ENCODE data around the gene NDUFB10. TPM values are rescaled to one million over a fixed set of nuclear protein-coding genes. Genes with fewer than 3 reads are reported as not detected.
A peak's percentile ranks its signal among the peaks of the same experiment; 100 is the strongest.
"Not testable (repeated sequence)": the region's sequence is repeated elsewhere in the genome, so short reads cannot be mapped to it uniquely, and the experiment has no call there.

The NDUFB10 gene
- total and polyA plus RNA-seq, 7 experiments from 2014 or later, result 40.0 to 180 (median 72.9) TPM

- Mint-ChIP-seq H3K27ac (no peak overlapping the region), H3K4me1 (peaks cover 2 to 8% (median 4%) of the 10 kb centered on the region in 7 donors), H3K4me3 (no peak overlapping the region), H3K9me3 (no peaks in the 10 kb centered on the region), H3K27me3 (no peaks in the 10 kb centered on the region), H3K36me3 (no peaks in the 10 kb centered on the region)
- Histone ChIP-seq H3K27me3 (ENCODE audit: control insufficient read depth in 2 of 2, insufficient read depth in 2 of 2, low read length in 2 of 2) (no peaks in the 10 kb centered on the region), H3K9me3 (ENCODE audit: control insufficient read depth in 2 of 3, low read length in 3 of 3) (no peaks in the 10 kb centered on the region), H3K4me3 (ENCODE audit: low read length) (no peak overlapping the region), H3K27ac (ENCODE audit: low read depth, low read length) (no peak overlapping the region), H3K36me3 (ENCODE audit: control insufficient read depth in 2 of 3, insufficient read depth in 3 of 3, low read length in 3 of 3) (no peaks in the 10 kb centered on the region), H3K4me1 (ENCODE audit: control insufficient read depth in 2 of 2, insufficient read depth in 2 of 2, low read length in 2 of 2) (no peaks in the 10 kb centered on the region)
- intact Hi-C loops (cut with micrococcal nuclease), result no loop called here
- CTCF ChIA-PET, result no interaction called here
- ATAC-seq (no peak), DNase-seq (no peak)
- POLR2A ChIA-PET, result interaction anchor here (0.6 kb wide), 1 partner anchor 366 kb away, joined by 3 read pairs; no protein-coding TSS in a partner anchor
These were observed 27.0 kb upstream of the NDUFB10 start for GRCh38 chr16:1932050-1933028.

DNA sequence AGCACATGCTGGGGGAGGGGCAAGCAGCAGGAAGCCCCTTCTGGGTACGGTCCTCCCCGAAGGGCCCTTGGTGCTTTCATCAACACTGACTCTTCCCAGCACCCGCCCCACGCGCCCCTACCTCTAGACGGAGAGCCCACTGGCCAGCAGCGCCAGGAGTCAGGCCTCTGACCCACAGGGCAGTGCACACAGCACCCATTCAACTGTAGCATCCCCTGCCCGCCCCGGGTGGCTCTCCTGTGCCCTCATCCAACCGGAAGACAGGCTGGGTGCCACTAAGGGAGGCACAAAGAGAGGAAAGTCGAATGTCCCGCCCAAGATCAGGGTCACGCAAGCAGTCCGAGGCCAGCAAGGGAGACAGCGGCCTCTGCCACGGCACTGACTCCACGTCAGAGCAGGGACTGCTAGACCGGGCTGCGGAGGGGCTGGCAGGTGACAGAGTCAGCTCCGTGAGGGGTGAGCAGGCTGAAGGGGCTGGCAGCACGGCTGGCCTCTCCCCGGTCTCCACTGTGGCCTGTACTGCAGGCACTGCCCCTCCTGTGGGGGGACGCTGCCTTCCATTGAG is 26.2 kb upstream of the NDUFB10 start:
- no peak for ATAC-seq
- Histone ChIP-seq H3K4me3 (ENCODE audit: low read length) (no peak overlapping the region), H3K4me1 (ENCODE audit: control insufficient read depth in 2 of 2, insufficient read depth in 2 of 2, low read length in 2 of 2) (no peaks in the 10 kb centered on the region), H3K9me3 (ENCODE audit: control insufficient read depth in 2 of 3, low read length in 3 of 3) (no peaks in the 10 kb centered on the region), H3K27ac (ENCODE audit: low read depth, low read length) (no peak overlapping the region), H3K36me3 (ENCODE audit: control insufficient read depth in 2 of 3, insufficient read depth in 3 of 3, low read length in 3 of 3) (peaks cover 0 to 5% (median 0%) of the 10 kb centered on the region in 3 experiments), H3K27me3 (ENCODE audit: control insufficient read depth in 2 of 2, insufficient read depth in 2 of 2, low read length in 2 of 2) (no peaks in the 10 kb centered on the region)
- intact Hi-C loops (cut with micrococcal nuclease), result no loop called here
- no peak for DNase-seq
- POLR2A ChIA-PET, result interaction anchor here (0.6 kb wide), 1 partner anchor 367 kb away, joined by 3 read pairs; no protein-coding TSS in a partner anchor
- Mint-ChIP-seq H3K4me3 (no peak overlapping the region), H3K36me3 (peaks cover 0 to 1% (median 0%) of the 10 kb centered on the region in 5 donors), H3K9me3 (no peaks in the 10 kb centered on the region), H3K27ac (no peak overlapping the region), H3K27me3 (no peaks in the 10 kb centered on the region), H3K4me1 (peaks cover 2 to 6% (median 4%) of the 10 kb centered on the region in 7 donors)
- CTCF ChIA-PET, result no interaction called here

- POLR2A ChIA-PET, result no interaction called here
- Histone ChIP-seq H3K9me3 (ENCODE audit: control insufficient read depth in 2 of 3, low read length in 3 of 3) (no peaks in the 10 kb centered on the region), H3K36me3 (ENCODE audit: control insufficient read depth in 2 of 3, insufficient read depth in 3 of 3, low read length in 3 of 3) (peaks cover 0 to 28% (median 4%) of the 10 kb centered on the region in 3 experiments), H3K27me3 (ENCODE audit: control insufficient read depth in 2 of 2, insufficient read depth in 2 of 2, low read length in 2 of 2) (no peaks in the 10 kb centered on the region), H3K4me1 (ENCODE audit: control insufficient read depth in 2 of 2, insufficient read depth in 2 of 2, low read length in 2 of 2) (peaks cover under 1 to 3% of the 10 kb centered on the region in 2 donors), H3K27ac (ENCODE audit: low read depth, low read length) (no peak overlapping the region), H3K4me3 (ENCODE audit: low read length) (no peak overlapping the region)
- H3K27me3 Mint-ChIP-seq, result no peaks in the 10 kb centered on the region
- intact Hi-C loops (cut with micrococcal nuclease), result no loop called here
- peaks cover 0 to 5% (median 0%) of the 10 kb centered on the region in 5 donors for H3K36me3 Mint-ChIP-seq
- no peak overlapping the region for H3K27ac Mint-ChIP-seq
- CTCF ChIA-PET, result interaction anchor here (0.8 kb wide), 1 partner anchor 8 kb away, joined by 4 read pairs; no protein-coding TSS in a partner anchor
- H3K4me3 Mint-ChIP-seq, result no peak overlapping the region
- H3K9me3 Mint-ChIP-seq, result no peaks in the 10 kb centered on the region
- H3K4me1 Mint-ChIP-seq, result peaks cover 0 to 11% (median 7%) of the 10 kb centered on the region in 7 donors
- DNase-seq, result no peak
- no peak for ATAC-seq
These were observed 22.3 kb upstream of the NDUFB10 start for GRCh38 chr16:1936945-1937479.

GRCh38 chr16:1938316-1938715 is 21.0 kb upstream of the NDUFB10 start:
- no peak overlapping the region for H3K4me3 ChIP-seq (ENCODE audit: low read length)
- H3K4me1 ChIP-seq (ENCODE audit: control insufficient read depth in 2 of 2, insufficient read depth in 2 of 2, low read length in 2 of 2), result peaks cover 6 to 7% of the 10 kb centered on the region in 2 donors
- H3K36me3 Mint-ChIP-seq, result peaks cover 0 to 5% (median 0%) of the 10 kb centered on the region in 5 donors
- no peaks in the 10 kb centered on the region for H3K9me3 Mint-ChIP-seq
- ChIA-PET CTCF (no interaction called here), POLR2A (no interaction called here)
- intact Hi-C loops (cut with micrococcal nuclease), result no loop called here
- peaks cover 0 to 11% (median 9%) of the 10 kb centered on the region in 7 donors for H3K4me1 Mint-ChIP-seq
- H3K27ac ChIP-seq (ENCODE audit: low read depth, low read length), result no peak overlapping the region
- no peak overlapping the region for H3K27ac Mint-ChIP-seq
- H3K27me3 ChIP-seq (ENCODE audit: control insufficient read depth in 2 of 2, insufficient read depth in 2 of 2, low read length in 2 of 2), result no peaks in the 10 kb centered on the region
- H3K4me3 Mint-ChIP-seq, result no peak overlapping the region
- H3K36me3 ChIP-seq (ENCODE audit: control insufficient read depth in 2 of 3, insufficient read depth in 3 of 3, low read length in 3 of 3), result peaks cover 0 to 28% (median 4%) of the 10 kb centered on the region in 3 experiments
- ATAC-seq (peak; percentile 2), DNase-seq (no peak)
- no peaks in the 10 kb centered on the region for H3K27me3 Mint-ChIP-seq
- H3K9me3 ChIP-seq (ENCODE audit: control insufficient read depth in 2 of 3, low read length in 3 of 3), result no peaks in the 10 kb centered on the region

- Mint-ChIP-seq H3K9me3 (no peaks in the 10 kb centered on the region), H3K36me3 (peaks cover 0 to 5% (median 0%) of the 10 kb centered on the region in 5 donors), H3K27ac (no peak overlapping the region), H3K4me1 (peaks cover 4 to 16% (median 11%) of the 10 kb centered on the region in 7 donors), H3K27me3 (no peaks in the 10 kb centered on the region), H3K4me3 (peak overlapping the region in 1 of 10 donors; percentile 61)
- Histone ChIP-seq H3K4me3 (ENCODE audit: low read length) (no peak overlapping the region), H3K36me3 (ENCODE audit: control insufficient read depth in 2 of 3, insufficient read depth in 3 of 3, low read length in 3 of 3) (peaks cover 0 to 28% (median 4%) of the 10 kb centered on the region in 3 experiments), H3K27ac (ENCODE audit: low read depth, low read length) (no peak overlapping the region), H3K27me3 (ENCODE audit: control insufficient read depth in 2 of 2, insufficient read depth in 2 of 2, low read length in 2 of 2) (no peaks in the 10 kb centered on the region), H3K4me1 (ENCODE audit: control insufficient read depth in 2 of 2, insufficient read depth in 2 of 2, low read length in 2 of 2) (peaks cover 6 to 7% of the 10 kb centered on the region in 2 donors), H3K9me3 (ENCODE audit: control insufficient read depth in 2 of 3, low read length in 3 of 3) (no peaks in the 10 kb centered on the region)
- POLR2A ChIA-PET, result interaction anchor here (1.2 kb wide), 1 partner anchor 26 kb away, joined by 4 read pairs; the partner anchor contains the start of gene RPS2
- no peak for ATAC-seq
- CTCF ChIA-PET, result no interaction called here
- no peak for DNase-seq
- intact Hi-C loops (cut with micrococcal nuclease), result no loop called here
These were observed 20.4 kb upstream of the NDUFB10 start for GRCh38 chr16:1938910-1939309.

DNA sequence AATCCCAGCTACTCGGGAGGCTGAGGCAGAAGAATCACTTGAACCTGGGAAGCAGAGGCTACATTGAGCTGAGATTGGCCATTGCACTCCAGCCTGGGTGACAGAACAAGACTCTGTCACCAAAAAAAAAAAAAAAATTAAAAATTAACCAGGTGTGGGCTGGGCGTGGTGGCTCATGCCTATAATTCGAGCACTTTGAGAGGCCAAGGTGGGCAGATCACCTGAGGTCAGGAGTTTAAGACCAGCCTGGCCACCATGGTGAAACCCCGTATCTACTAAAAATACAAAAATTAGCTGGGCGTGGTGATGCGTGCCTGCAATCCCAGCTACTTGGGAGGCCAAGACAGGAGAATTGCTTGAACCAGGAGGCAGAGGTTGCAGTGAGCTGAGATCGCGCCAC is 19.5 kb upstream of the NDUFB10 start:
- peaks cover 0 to 28% (median 4%) of the 10 kb centered on the region in 3 experiments for H3K36me3 ChIP-seq (ENCODE audit: control insufficient read depth in 2 of 3, insufficient read depth in 3 of 3, low read length in 3 of 3)
- H3K4me3 ChIP-seq (ENCODE audit: low read length); H3K9me3 Mint-ChIP-seq; H3K9me3 ChIP-seq (ENCODE audit: control insufficient read depth in 2 of 3, low read length in 3 of 3); H3K27ac ChIP-seq (ENCODE audit: low read depth, low read length); H3K27ac Mint-ChIP-seq; ATAC-seq; H3K27me3 Mint-ChIP-seq; DNase-seq; H3K4me1 ChIP-seq (ENCODE audit: control insufficient read depth in 2 of 2, insufficient read depth in 2 of 2, low read length in 2 of 2); H3K36me3 Mint-ChIP-seq; H3K27me3 ChIP-seq (ENCODE audit: control insufficient read depth in 2 of 2, insufficient read depth in 2 of 2, low read length in 2 of 2); H3K4me3 Mint-ChIP-seq: not testable (repeated sequence)
- POLR2A ChIA-PET, result interaction anchor here (1.2 to 5.0 kb wide), 3 partner anchors 25 to 157 kb away, joined by 4 to 52 read pairs (median 6); partner anchors contain the start of genes NUBP2, RPS2 and SPSB3
- CTCF ChIA-PET, result interaction anchor here (0.6 kb wide), 2 partner anchors 12 to 75 kb away, joined by 3 read pairs; no protein-coding TSS in a partner anchor
- intact Hi-C loops (cut with micrococcal nuclease), result loop anchor here in 1 of 2 donors (5.0 to 10.0 kb wide), 5 partner anchors 235 to 633 kb away; partner anchors contain the start of genes CRAMP1, IFT140, MAPK8IP3 and TELO2
- peaks cover 4 to 23% (median 11%) of the 10 kb centered on the region in 7 donors for H3K4me1 Mint-ChIP-seq

Data from naive thymus-derived CD4-positive, alpha-beta T cell (primary cell).